C4-2B (cell line): ENCODE data around the gene CUL2.

Source experiments
- CTCF ChIP-seq: fragments of 450-650 bp; conservative IDR thresholded peaks from 2 replicates; pipeline ENCODE4 v1.5.1; 2017; ENCODE audit warnings: mild to moderate bottlenecking
- ZFX ChIP-seq: fragments of 450-650 bp; IDR thresholded peaks from 2 replicates; pipeline ENCODE4 v1.6.1; 2017

GRCh38 chr10:34966451-34966850 lies 123.7 kb downstream of the CUL2 start:
- TF ChIP-seq CTCF (no peak), ZFX (no peak)
